ENCODE data around the gene C2CD5. TPM values are rescaled to one million over a fixed set of nuclear protein-coding genes. Genes with fewer than 3 reads are reported as not detected.

C2CD5 gene
- total and polyA plus RNA-seq, 2 of the 4 experiments (the other 2 are of a cell fraction) = 14.5 to 15.8 TPM

GRCh38 chr12:22412581-22412980 is 131.8 kb downstream of the C2CD5 start:
- CTCF ChIA-PET = interaction anchor here (0.7 kb wide), 1 partner anchor 1239 kb away, joined by 3 read pairs; no protein-coding TSS in a partner anchor

More at GRCh38 chr12:22412581-22412980, 131.8 kb downstream of the C2CD5 start:
- no peak for DNase-seq
- Histone ChIP-seq H3K36me3 (ENCODE audit: control insufficient read depth, insufficient read depth, low read length) (no peaks in the 10 kb centered on the region), H3K79me1 (ENCODE audit: low read depth in 1 of 2, low read length in 2 of 2) (no peaks in the 10 kb centered on the region), H3K9me3 (ENCODE audit: control insufficient read depth, insufficient read depth, low read length) (no peaks in the 10 kb centered on the region), H3K4me2 (ENCODE audit: low read depth, low read length) (no peak overlapping the region), H2AFZ (replicated peaks; ENCODE audit: low read length, poor library complexity) (no peak overlapping the region), H4K20me1 (ENCODE audit: insufficient read depth, low read length) (no peaks in the 10 kb centered on the region), H3K4me1 (ENCODE audit: control insufficient read depth, insufficient read depth, low read length) (no peaks in the 10 kb centered on the region), H3K9me1 (ENCODE audit: insufficient read depth, low read length) (no peaks in the 10 kb centered on the region), H4K5ac (ENCODE audit: low read depth, low read length) (no peak overlapping the region), H3K27me3 (ENCODE audit: control insufficient read depth, insufficient read depth, low read length) (no peaks in the 10 kb centered on the region), H3K56ac (ENCODE audit: extremely low read depth, insufficient read depth, low read length) (no peak overlapping the region), H2AK9ac (replicated peaks; ENCODE audit: low read depth, low read length, poor library complexity) (no peak overlapping the region), H3K4me3 (ENCODE audit: insufficient read depth, low read depth, low read length) (no peak overlapping the region), H3K23ac (ENCODE audit: low read depth, low read length) (no peak overlapping the region), H3K14ac (replicated peaks; ENCODE audit: low read depth, low read length) (no peak overlapping the region), H3K18ac (ENCODE audit: low read depth, low read length) (no peak overlapping the region), H3K9ac (ENCODE audit: low read depth, low read length) (no peak overlapping the region), H4K91ac (ENCODE audit: insufficient read depth, low read depth, low read length) (no peak overlapping the region), H2BK5ac (ENCODE audit: low read depth, low read length, poor library complexity, severe bottlenecking) (no peak overlapping the region), H2AK5ac (ENCODE audit: low read depth, low read length) (no peak overlapping the region), H3K27ac (ENCODE audit: insufficient read depth, low read length) (no peak overlapping the region), H2BK120ac (ENCODE audit: low read depth, low read length) (no peak overlapping the region), H2BK20ac (ENCODE audit: low read depth, low read length) (no peak overlapping the region), H2BK15ac (ENCODE audit: low read depth, low read length) (no peak overlapping the region), H4K8ac (ENCODE audit: low read depth in 2 of 2, low read length in 2 of 2) (no peak overlapping the region), H3K4ac (ENCODE audit: low read depth, low read length) (no peak overlapping the region)
- WGBS, 2 experiments (ENCODE audit: extremely low coverage in 2 of 2, insufficient read length in 1 of 2) = no CpG with 5 or more reads among the region's 3 CpGs
- in situ Hi-C loops (cut with MboI; ENCODE audit: low sequenced_read_pairs) (no loop called here), intact Hi-C loops (cut with micrococcal nuclease) (no loop called here), dilution Hi-C loops (cut with HindIII; ENCODE audit: low sequenced_read_pairs, unreplicated experiment) (no loop called here)
- no peak for ATAC-seq (ENCODE audit: low read depth)
- TF ChIP-seq ELK1 (IDR thresholded peaks at IDR 0.05; ENCODE audit: borderline replicate concordance, low read depth, low read length) = no peak
- no peak for TF ChIP-seq USF2 (IDR thresholded peaks at IDR 0.05; ENCODE audit: low read depth, low read length)
- TF ChIP-seq CTCF (conservative IDR thresholded peaks at IDR 0.05; ENCODE audit: low read depth, low read length) = no peak
- TF ChIP-seq RAD21 (IDR thresholded peaks at IDR 0.05; ENCODE audit: low read length) = no peak
- TF ChIP-seq BHLHE40 (IDR thresholded peaks at IDR 0.05; ENCODE audit: low read depth, low read length) = no peak
- TF ChIP-seq MAZ (IDR thresholded peaks at IDR 0.05; ENCODE audit: borderline replicate concordance, low read depth, low read length) = no peak
- no peak for TF ChIP-seq MXI1 (IDR thresholded peaks at IDR 0.05; ENCODE audit: borderline replicate concordance, low read depth, low read length)
- TF ChIP-seq CHD1 (IDR thresholded peaks at IDR 0.05; ENCODE audit: low read depth, low read length) = no peak
- BruUV-seq (replicated peaks) = no TSS peak
- POLR2A ChIA-PET (ENCODE audit: unreplicated experiment) = no interaction called here

All from IMR-90 (cell line).